NCI-H1694 treated with DMSO at 0.1 percent for 48 hours (cell line): ENCODE data around the gene HBA1.
"Not testable (repeated sequence)": the region's sequence is repeated elsewhere in the genome, so short reads cannot be mapped to it uniquely, and the experiment has no call there.

ENCODE experiments used
- DNase-seq: peaks from one replicate; lab custom pipeline; 2025; lab: John Stamatoyannopoulos, UW

Gene HBA1

GRCh38 chr16:176477-177382 is at the start of gene HBA1:
HBA1 (plus strand) TSS chr16:176680; CDS start chr16:176717, 37 bp downstream.
- DNase-seq = not testable (repeated sequence)

DNA sequence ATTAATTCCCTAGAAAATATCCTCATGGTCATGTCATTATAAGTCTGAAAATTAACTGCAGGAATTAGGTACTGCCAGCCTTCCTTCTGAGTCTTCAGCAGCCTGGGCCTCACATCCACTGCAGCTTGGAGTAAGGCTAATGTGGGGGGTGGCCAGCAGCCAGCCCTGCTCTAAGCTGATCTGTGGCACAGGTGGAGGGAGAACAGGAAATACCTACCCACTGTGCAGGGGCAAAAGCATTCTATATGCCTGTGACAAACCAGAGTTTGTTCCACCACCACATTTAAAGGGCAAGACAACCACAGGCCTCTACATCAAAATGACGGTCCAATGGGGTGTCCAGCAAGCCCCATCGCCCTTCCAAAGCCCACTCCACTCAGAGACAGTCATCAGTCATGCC is 47.4 kb upstream of the HBA1 start:
- no peak for DNase-seq

GRCh38 chr16:130533-131173 is 45.8 kb upstream of the HBA1 start:
- DNase-seq = no peak

DNA sequence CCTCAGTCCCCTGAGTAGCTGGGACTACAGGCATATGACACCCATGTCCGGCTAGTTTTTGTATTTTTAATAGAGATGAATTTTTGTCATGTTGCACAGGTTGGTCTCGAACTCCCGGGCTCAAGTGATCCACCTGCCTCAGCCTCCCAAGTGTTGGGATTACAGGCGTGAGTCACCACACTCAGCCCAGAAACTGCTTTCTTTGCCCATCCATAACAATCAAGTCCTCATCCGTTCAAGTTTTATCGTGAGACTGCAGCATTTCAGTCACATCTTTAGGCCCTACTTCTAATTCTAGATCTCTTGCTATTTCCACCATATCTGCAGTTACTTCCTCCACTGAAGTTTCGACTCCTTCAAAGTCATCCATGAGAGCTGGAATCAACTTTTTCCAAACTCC is 44.4 kb upstream of the HBA1 start:
- no peak for DNase-seq

DNA sequence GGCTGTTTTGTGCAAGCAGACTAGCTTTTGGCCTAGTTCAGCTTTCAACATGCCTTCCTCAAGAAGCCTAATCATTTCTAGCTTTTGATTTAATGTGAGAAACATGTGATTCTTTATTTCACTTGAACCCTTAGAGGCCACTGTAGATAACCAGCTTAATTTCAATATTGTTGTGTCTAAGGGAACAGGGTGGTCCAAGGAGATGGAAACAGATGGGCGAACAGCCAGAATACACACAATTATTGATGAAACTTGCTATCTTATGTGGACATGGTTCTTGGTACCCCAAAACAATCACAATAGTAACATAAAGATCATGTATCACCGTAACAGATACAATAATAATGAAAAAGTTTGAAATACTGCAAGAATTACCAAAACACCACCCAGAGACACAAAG is 42.8 kb upstream of the HBA1 start:
- DNase-seq = no peak

DNA sequence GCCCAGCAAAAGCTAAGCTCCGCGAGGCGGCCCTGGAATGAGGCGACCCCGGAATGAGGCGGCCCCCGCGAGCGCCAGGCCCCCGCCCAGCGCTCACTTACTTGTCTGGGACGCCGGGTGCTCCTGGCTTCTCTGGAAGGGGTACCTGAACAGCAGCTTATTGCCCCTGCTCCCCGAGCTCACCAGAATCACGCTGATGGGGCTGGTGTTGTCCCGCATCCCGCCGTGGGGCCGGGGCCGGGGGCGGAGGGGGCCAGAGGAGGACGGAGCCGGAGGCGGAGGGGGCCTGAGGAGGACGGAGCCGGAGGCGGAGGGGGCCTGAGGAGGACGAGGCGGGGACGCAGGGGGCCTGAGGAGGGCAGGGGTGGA is 38.4 kb upstream of the HBA1 start:
- DNase-seq = no peak

DNA sequence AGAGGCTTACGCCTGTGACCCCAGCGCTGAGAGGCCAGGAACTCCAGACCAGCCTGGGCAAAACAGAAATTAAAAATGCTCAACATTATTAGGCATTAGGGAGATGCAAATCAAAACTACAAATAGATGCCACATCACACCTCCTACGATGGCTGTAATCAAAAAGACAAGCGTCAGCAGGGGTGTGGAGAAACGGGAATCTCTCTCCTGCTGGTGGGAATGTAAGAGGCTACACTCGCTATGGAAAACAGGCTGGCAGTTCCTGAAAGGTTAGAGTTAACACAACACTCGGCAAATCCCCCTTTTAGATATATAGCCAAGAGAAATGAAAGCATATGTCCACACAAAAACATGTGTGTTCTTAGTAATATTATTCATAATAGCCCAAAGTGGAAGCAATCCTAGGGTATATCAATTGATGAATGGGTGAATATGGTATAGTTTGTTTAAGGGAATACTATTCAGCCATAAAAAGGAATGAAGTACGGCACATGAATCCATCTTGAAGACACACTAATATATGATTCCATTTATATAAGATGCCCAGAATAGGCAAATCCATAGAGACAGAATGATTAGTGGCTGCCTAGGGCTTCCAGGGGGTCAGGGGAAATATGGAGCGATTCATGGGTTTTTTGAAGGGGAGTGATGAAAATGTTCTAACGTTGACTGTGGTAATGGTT is 36.2 kb upstream of the HBA1 start:
- DNase-seq = no peak

DNA sequence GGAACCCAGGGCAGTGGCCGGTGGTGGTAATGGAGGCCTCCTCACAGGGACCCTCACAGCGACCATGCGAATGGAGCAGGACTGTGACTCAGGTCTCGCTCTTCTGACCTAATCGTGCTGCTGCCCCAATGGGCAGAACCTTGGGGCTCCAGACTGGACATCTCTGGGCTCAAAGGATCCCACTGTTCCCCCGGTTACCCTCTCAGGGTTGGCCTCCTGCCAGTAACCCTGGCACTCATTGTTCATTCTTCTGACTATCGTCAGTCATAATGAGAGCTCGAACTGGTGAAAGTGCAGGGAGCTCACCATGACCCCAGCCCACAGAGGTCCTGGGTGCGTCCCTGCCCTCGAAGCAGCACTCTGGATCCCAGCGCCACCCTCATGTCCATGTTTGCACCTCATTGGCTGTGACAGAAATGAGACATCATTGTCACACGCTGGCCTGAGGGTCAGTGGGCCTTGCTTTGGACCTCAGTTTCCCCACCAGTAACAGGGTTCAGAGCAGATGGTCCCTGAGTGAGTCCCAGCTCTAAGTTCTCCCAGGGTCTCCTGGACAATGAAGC is 34.0 kb upstream of the HBA1 start:
- no peak for DNase-seq

- DNase-seq = no peak
Observed at GRCh38 chr16:143047-143446, 33.4 kb upstream of the HBA1 start.

DNA sequence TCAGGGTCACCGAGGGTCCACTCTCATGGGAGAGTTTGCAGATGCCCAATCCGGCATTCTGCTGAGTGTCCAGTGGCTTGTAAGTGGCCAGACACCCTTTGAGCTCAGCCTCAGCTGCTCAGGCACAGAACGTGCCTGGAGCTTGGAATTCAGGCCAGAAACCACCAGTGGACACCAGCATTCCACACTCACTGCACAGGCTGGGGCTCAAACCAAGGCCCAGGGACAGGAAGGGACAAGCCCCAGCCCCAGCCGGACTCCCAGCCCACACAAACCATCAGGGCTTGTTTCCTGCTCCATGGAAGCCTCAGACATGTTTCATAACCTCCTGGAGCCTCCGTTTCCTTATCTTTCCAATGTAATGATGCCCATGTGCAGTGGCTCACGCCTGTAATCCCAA is 33.0 kb upstream of the HBA1 start:
- no peak for DNase-seq

DNA sequence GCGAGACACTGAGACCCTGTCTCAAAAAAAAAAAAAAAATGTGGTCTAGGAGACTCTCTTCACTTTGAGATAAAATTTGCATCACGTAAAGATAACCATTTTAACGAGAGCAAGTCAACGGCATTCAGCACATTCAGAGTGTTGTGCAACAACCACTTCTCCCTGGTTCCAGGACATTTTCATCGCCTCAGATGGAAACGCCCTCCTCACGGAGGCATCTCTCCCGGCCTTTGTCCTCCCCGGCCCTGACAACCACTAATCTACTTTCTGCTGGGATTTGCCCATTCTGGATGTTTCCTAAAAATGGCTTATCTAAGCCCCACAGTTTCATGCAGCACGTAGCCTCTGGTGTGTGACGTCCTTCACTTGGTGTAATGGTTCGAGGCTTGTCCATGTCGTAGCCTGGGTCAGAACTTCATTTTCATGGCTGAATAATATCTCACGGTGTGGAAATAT is 31.7 kb upstream of the HBA1 start:
- no peak for DNase-seq

- no peak for DNase-seq
Observed at GRCh38 chr16:146646-147045, 29.8 kb upstream of the HBA1 start.

GRCh38 chr16:149024-149660 is 27.3 kb upstream of the HBA1 start:
- no peak for DNase-seq

GRCh38 chr16:152141-153128 is 24.0 kb upstream of the HBA1 start, which contains the start of gene HBZ:
HBZ (plus strand) TSS chr16:152644; CDS start chr16:152910, 266 bp downstream.
- no peak for DNase-seq

- not testable (repeated sequence) for DNase-seq
Observed at GRCh38 chr16:153129-153521, 23.4 kb upstream of the HBA1 start.

- not testable (repeated sequence) for DNase-seq
Observed at GRCh38 chr16:153550-154216, 22.8 kb upstream of the HBA1 start.

- DNase-seq = no peak
Observed at GRCh38 chr16:154217-155030, 22.1 kb upstream of the HBA1 start.

- DNase-seq = no peak
Observed at GRCh38 chr16:155031-155398, 21.5 kb upstream of the HBA1 start.

DNA sequence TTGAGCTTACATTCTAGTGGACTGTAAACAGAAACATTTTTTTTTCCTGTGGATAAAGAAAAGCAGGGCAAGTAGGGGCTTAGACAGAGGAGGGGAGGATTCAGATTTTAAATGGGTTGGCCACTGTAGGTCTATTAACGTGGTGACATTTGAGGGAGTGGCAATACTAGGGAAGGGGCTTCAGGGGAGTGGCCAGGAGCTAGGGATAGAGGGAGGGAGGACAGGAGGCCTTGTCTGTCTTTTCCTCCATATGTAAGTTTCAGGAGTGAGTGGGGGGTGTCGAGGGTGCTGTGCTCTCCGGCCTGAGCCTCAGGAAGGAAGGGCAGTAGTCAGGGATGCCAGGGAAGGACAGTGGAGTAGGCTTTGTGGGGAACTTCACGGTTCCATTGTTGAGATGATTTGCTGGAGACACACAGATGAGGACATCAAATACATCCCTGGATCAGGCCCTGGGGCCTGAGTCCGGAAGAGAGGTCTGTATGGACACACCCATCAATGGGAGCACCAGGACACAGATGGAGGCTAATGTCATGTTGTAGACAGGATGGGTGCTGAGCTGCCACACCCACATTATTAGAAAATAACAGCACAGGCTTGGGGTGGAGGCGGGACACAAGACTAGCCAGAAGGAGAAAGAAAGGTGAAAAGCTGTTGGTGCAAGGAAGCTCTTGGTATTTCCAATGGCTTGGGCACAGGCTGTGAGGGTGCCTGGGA is 17.2 kb upstream of the HBA1 start:
- DNase-seq = no peak
